ACHN (cell line): ENCODE measurements around the gene PCSK6.

Experiments used
- DNase-seq: peaks from one replicate; pipeline ENCODE4 v3.0.0-alpha.2; 2015
- in situ Hi-C: cut with HindIII; loops from 2 replicates; pipeline ENCODE4 v1.10.0; 2017; ENCODE audit warnings: low sequenced_read_pairs, low pct_ligation_motif_present, low pct_unique_long_range_greater_than_20kb

The PCSK6 gene

DNA sequence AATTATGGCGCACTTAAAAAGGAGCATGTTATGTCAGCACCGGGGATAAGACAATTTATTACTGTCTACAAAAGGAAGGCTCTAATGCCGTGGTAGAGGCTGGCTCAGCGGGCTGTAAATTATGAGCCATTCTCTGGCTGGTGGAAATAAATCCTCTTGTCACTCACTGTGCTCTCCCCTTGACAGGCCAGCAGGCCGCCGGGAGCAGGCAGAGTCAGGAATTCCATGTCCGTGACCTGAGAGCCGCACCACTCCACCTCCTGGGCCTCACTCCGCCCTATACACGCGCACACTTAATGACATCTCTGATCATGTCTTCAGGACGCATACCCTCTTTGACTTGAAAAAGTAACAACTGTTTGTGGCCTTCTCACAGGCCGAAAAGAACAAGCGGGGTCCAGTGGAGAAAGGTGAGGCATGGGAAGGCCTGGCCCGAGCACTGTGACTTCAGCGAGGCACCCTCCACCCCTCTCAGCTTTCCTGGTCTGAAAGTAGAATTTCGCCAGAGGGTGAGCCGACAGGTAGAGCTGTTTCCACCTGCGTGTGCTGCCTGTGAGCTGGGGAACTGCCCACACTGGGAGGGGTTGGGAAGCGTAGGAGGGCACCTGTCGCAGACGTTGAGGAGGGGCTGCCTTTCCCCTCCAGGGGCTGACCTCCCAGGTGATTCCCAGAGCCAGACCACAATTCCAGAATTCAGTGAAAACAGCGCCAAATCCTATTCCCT is 13.2 kb upstream of the PCSK6 start:
- in situ Hi-C loops: no loop called here
- no peak for DNase-seq

GRCh38 chr15:101501703-101502373 is 12.3 kb upstream of the PCSK6 start:
- in situ Hi-C loops: no loop called here
- peak; percentile 16 for DNase-seq

DNA sequence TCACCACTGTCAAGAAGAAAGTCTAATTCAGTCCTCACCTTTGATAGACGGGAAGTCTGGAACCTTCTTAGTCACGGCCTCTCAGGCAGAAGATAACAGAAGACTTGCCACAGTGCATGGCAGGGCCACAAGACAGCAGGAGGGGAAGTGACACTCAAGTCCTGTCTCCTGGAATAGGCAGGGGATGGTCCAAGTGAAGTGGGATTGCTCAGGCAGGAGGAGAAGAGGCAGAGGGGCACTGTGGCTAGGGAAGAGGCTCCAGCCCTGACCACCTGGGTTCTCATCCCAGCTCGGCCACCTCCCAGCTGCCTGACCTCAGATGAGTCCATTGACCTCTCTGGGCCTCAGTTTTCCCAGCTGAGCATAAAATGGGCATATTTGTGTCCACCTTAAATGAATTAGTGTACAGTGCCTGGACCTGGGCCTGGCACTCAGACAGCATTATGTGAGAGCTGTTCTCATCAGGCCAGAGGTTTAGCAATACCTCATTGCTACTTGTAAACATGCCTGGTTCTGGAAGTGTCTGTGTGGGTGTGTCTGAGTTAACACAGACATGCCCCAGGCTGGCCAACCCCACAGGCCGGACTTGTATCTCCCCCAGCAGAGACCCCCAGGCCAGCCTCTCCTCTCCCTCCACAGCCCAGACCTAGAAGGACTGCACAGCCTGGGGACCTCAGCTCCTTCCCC is 11.5 kb upstream of the PCSK6 start:
- no peak for DNase-seq
- in situ Hi-C loops: no loop called here

- in situ Hi-C loops: no loop called here
- no peak for DNase-seq
Observed at GRCh38 chr15:101499863-101500713, 10.6 kb upstream of the PCSK6 start.

GRCh38 chr15:101498717-101499480 is 9.4 kb upstream of the PCSK6 start:
- in situ Hi-C loops: no loop called here

GRCh38 chr15:101498076-101498716 is 8.7 kb upstream of the PCSK6 start:
- in situ Hi-C loops: no loop called here
- no peak for DNase-seq

More at GRCh38 chr15:101498717-101499480, 9.4 kb upstream of the PCSK6 start:
- no peak for DNase-seq

DNA sequence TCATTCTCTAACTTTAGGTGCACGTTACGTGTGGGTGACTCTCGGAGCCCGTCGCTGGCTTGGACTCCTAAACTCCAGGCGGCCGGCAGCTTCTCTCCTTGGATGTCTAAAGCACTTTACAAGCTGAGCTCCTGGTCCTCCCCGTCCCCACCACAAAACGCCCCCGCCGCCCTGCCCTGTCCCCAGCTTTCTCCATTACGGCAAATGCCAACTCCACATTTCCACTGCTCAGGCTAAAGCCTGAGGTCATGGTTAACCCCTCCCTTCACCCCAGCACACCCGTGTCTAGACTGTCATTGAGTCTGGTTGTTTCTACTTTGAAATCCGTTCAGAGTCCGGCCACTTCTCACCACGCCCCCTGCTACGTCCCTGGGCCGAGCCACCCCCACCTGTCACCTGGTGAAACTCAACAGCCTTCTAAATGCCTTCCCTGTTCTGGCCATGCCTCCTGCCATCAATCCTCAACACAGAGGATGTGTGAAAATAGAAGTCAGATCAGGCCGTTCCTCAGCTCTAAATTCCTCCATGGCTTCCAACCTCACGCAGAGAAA is 8.1 kb upstream of the PCSK6 start:
- in situ Hi-C loops: no loop called here
- DNase-seq: no peak

GRCh38 chr15:101497017-101497416 is 7.5 kb upstream of the PCSK6 start:
- in situ Hi-C loops: no loop called here
- no peak for DNase-seq

DNA sequence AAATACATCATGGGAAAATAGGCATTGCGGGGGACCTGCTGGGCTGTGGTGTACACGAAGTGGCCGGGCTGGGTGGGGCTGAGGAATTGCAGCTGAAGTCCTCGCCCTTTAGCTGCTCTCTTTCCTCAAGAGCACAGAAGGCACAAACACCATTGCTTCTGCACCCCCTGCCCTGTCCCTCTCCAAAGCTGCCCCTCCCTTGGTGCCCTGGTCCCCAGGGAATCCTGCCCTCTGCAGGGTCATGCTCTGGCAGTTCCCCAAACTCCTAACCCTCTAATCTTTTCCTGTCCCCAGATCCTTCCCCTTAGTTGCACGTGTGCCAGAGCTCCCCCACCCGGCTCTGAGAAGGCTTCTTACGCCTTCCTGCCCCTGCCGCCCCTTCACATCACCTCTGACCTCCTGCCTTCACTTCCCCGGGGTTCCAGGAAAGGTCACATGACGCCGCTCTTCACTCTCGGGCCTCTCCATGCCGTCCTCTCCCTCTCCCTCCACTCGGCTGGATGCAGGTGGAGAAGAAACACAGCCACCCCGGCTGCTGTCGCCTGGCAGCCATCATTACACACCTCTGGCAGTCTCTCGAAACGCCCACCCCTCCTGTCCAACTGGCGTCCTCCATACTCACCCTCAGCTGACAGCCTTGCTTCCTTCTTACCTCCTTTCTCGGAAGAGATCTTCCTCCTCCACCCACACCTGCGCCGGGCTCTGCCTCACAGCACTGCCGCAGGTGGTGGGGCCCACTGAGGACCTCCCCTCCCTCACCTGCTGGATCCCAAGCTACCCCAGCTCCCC is 6.9 kb upstream of the PCSK6 start:
- no peak for DNase-seq
- in situ Hi-C loops: no loop called here

- DNase-seq: no peak
- in situ Hi-C loops: no loop called here
Observed at GRCh38 chr15:101495334-101496197, 6.1 kb upstream of the PCSK6 start.

- in situ Hi-C loops: no loop called here
- DNase-seq: no peak
Observed at GRCh38 chr15:101494251-101494796, 4.8 kb upstream of the PCSK6 start.

DNA sequence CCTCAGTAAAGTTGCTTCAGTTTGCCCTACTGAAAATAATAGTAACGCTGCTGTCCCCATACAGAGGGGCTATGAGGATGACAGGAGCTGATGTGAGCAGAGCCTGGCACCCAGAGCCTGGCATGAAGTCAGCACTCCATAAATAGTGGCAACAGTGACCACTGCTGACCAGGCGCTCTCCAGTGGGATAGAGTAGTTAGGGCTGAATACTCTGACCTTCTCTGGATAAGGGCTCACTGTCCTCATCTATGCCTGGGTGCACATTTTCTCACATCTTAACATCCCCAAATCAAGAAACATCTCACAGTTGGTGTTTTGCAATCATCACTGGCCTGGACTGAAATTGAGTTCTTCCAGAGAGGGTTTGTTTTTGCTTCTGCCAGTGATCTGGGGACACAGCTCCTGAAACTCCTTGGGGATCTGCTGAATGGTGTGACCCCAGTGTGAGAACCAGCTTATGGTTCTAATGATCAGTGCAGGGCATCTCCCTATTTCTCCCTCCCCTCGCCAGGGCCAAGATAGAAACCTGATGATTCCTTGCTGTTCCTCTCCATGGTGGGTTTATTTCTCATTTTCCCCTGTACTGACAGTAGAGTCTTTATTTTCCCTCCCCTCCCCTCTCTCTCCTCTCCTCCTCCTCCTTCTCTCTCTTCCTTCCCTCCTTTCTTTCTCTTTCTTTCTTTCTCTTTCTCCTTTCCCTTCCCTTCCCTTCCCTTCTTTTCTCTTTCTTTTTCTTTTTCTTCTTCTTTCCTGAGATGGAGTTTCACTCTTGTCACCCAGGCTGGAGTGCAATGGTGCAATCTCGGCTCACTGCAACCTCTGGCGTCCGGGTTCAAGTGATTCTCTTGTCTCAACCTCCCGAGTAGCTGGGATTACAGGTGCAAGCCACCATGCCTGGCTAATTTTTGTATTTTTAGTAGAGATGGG is 3.5 kb upstream of the PCSK6 start:
- in situ Hi-C loops: no loop called here
- no peak for DNase-seq

- no peak for DNase-seq
- in situ Hi-C loops: no loop called here
Observed at GRCh38 chr15:101491734-101492640, 2.5 kb upstream of the PCSK6 start.
